Fibroblast of mammary gland (primary cell): Measurements from ENCODE around the gene GEMIN8.

Experiments
- DNase-seq: peaks from one replicate; pipeline ENCODE4 v3.0.0-alpha.2; 2010; ENCODE audit warnings: low read depth
- H3K4me3 ChIP-seq: 2 replicates; pipeline ENCODE4 v1.5.1; 2011; ENCODE audit warnings: low read depth, mild to moderate bottlenecking, low read length, moderate library complexity; ENCODE audit not compliant: control insufficient read depth
- TF ChIP-seq, protein P1 (sequence below): conservative IDR thresholded peaks from 2 replicates; pipeline ENCODE4 v1.5.1; 2011; ENCODE audit warnings: low read depth, low read length, inconsistent platforms; ENCODE audit not compliant: control insufficient read depth, insufficient read depth

GEMIN8 gene

DNA sequence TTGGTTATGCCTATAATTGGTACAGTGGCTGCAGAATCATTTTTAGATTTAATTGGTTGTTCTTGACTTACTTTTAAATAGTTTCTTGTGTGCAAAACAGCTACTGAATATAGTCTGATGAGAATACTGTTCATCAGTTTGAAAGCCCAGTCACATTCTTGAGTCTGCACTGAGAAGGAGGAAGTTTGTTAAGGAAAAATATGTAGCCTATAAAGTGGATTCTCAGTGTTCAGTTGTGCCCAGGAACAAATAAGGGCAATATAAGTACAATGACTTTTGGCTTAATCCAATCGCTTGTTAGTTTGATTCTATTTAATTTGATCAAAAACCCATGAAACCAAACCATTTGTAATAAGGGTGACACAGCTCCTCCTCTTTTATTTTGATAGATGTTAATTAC is 32.8 kb upstream of the GEMIN8 start:
- no peak overlapping the region for H3K4me3 ChIP-seq
- no peak for DNase-seq
- TF ChIP-seq, protein P1, sequence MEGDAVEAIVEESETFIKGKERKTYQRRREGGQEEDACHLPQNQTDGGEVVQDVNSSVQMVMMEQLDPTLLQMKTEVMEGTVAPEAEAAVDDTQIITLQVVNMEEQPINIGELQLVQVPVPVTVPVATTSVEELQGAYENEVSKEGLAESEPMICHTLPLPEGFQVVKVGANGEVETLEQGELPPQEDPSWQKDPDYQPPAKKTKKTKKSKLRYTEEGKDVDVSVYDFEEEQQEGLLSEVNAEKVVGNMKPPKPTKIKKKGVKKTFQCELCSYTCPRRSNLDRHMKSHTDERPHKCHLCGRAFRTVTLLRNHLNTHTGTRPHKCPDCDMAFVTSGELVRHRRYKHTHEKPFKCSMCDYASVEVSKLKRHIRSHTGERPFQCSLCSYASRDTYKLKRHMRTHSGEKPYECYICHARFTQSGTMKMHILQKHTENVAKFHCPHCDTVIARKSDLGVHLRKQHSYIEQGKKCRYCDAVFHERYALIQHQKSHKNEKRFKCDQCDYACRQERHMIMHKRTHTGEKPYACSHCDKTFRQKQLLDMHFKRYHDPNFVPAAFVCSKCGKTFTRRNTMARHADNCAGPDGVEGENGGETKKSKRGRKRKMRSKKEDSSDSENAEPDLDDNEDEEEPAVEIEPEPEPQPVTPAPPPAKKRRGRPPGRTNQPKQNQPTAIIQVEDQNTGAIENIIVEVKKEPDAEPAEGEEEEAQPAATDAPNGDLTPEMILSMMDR, result no peak

DNA sequence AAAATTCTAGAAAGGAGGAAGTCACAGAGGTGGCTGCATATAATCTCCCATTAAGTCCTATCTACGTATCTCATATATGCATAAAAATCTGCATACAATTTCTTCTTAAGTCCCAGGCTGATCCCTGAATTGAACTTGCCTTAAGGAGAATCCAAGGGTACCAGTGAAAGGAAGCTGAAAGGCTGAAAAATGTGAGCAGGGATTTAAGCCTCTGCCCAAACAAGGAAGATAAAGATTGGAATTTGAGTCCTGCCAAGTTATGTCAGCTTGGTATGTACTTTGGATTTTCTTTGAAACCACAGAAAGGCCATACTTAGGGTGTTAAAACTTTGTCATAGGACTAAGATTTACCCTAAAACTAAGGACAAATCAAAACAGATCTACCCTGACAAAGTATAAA is 26.5 kb upstream of the GEMIN8 start:
- no peak for DNase-seq
- no peak overlapping the region for H3K4me3 ChIP-seq
- TF ChIP-seq, protein P1, result no peak

DNA sequence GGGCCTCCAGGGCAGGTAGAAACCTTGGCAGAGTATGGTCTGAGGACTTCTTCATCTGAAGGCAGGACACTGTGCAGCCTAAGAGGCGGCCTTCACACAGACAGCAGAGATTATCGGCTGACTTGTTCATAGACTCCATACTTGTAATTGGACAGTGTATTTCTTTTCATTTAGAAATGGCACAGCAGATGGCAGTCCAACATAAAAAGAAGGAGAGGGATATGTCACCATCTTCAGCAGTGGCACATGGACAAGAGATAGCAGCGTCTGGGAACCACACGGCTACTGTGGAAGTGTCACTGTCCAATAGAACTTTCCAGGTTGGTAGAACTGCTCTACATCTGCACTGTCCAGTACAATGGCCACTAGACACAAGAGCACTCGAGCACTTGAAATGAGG is 21.7 kb upstream of the GEMIN8 start:
- peak; percentile 14 for DNase-seq
- TF ChIP-seq, protein P1, result no peak

DNA sequence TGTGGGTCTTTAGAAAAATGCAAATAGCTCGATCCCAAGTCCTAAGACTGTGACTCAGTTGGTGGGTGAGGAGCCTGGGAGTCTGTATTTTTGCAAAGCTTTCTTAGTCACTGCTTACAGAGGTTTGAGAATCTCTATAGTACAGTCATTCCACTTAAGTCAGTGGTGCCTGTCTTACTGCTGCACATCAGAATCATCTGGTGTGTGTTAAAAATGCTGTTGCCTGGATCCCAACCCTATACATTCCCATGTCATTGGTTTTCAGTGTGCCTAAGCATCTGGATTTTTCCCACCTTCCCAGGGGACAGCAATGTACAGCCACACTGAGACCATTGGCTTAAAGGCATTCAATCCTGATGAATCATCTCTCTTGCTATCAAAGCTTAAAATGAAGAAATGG is 21.0 kb upstream of the GEMIN8 start:
- no peak overlapping the region for H3K4me3 ChIP-seq
- peak; percentile 55 for DNase-seq
- TF ChIP-seq, protein P1, result no peak

More for the DNA sequence above, 21.7 kb upstream of the GEMIN8 start:
- H3K4me3 ChIP-seq, result no peak overlapping the region

DNA sequence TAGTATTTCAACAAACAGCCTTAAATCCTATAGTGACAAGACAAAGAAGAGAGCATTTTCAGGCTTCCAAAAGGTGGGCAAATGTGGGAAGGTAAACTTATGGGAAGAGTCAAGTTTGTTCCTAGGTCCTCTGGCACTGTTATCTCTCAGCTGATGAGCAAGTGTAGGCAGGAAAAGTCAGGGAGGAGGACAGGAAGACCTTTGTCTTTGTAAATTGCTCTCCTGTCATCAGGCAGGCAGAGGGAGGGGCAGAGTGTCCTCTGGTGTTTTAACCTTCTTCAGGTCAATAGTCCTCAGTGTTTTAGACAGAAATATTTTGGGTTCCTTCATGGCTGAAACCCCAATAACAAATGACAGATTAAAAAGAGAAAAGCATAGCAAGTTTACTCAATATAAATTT is 13.5 kb upstream of the GEMIN8 start:
- TF ChIP-seq, protein P1, result no peak
- DNase-seq, result no peak
- H3K4me3 ChIP-seq, result no peak overlapping the region

DNA sequence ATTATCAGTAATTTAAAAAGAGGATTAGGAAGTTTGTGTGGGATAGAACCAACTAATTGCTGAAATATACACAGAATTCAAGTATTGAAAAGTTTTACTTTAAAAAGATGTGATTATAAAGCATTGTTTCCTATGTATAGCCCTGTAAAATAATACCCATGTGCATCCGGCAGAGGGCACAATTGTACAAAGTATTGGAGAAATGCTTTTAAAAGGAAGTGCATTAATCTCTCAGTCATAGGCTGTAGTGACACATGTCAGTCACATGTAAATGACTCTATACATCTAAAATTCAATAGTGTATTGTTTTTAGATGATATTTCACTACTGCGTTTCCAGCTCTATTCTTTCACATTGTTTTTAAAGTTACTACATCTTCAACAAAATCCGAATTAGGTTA is 9.7 kb upstream of the GEMIN8 start:
- peak; percentile 60 for DNase-seq
- H3K4me3 ChIP-seq, result no peak overlapping the region
- TF ChIP-seq, protein P1, result peak; percentile 75

DNA sequence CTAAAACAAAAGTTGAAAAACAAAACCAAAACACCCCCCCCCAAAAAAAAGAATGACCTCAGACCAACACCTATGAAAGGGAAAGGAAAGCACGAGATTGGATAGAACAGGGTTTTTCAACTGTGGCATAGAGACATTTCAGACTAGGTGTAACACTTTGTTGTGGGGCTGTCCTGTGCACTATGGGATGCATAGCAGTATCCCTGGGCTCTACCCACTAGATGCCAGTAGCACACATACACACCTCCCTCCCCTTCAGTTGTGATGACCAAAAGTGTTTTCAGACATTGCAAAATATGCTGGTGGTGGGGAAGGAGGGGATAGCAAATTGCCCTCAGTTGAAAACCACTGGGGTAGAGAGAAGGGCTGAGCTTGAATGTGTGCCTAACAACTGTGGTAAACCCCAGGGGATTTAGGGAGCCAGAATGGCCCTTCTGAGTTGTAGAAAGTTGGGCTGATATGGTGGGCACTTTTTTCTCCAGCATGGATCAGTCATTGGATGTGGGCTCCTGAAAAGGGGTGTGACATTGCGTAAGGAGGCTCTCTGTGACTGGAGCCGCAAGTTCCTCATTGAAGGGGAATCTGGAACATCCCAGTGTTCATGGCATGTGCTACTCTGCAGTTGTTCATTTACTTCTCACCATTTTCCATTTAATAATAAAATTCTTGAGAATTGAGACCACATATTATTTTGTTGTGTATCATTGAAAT is 8.8 kb upstream of the GEMIN8 start:
- no peak for DNase-seq
- TF ChIP-seq, protein P1, result no peak
- H3K4me3 ChIP-seq, result no peak overlapping the region
